ENCODE results near the gene CPVL.

DNA sequence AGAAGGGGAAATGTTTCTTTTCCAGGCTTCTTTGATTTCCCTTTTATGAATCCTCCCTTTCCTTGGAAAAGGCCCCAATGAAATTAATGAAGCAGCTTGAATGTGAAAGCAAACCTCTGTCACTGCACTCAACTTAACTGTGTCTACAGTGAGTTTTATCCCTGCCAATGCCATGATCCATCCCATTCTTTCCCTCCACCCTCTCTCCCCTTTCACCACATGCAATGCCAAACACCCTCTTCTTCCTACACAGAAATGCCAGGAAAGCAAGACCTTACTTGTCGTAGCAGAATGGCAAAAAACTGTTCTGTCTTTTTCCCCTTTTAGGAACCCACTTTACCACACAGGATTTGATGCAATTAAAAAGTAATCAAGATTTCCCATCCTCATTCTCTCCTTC lies 140.9 kb downstream of the CPVL start:
- TF ChIP-seq, protein P1, sequence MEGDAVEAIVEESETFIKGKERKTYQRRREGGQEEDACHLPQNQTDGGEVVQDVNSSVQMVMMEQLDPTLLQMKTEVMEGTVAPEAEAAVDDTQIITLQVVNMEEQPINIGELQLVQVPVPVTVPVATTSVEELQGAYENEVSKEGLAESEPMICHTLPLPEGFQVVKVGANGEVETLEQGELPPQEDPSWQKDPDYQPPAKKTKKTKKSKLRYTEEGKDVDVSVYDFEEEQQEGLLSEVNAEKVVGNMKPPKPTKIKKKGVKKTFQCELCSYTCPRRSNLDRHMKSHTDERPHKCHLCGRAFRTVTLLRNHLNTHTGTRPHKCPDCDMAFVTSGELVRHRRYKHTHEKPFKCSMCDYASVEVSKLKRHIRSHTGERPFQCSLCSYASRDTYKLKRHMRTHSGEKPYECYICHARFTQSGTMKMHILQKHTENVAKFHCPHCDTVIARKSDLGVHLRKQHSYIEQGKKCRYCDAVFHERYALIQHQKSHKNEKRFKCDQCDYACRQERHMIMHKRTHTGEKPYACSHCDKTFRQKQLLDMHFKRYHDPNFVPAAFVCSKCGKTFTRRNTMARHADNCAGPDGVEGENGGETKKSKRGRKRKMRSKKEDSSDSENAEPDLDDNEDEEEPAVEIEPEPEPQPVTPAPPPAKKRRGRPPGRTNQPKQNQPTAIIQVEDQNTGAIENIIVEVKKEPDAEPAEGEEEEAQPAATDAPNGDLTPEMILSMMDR (IDR thresholded peaks at IDR 0.05 in 2 of 3, conservative IDR thresholded peaks at IDR 0.05 in 1 of 3; ENCODE audit: borderline replicate concordance in 1 of 3, insufficient read depth in 1 of 3, low read depth in 2 of 3, low read length in 2 of 3) = no peak
- no peak for TF ChIP-seq EZH2phosphoT487 (IDR thresholded peaks at IDR 0.05; ENCODE audit: borderline replicate concordance)
- no peak for TF ChIP-seq POLR2A (IDR thresholded peaks at IDR 0.05; ENCODE audit: borderline replicate concordance, extremely low read depth, insufficient read depth, insufficient read length)
- TF ChIP-seq EZH2 (IDR thresholded peaks at IDR 0.05) = no peak
- TF ChIP-seq ELF1 (IDR thresholded peaks at IDR 0.05; ENCODE audit: borderline replicate concordance, low read depth) = no peak
- TF ChIP-seq, protein P2, sequence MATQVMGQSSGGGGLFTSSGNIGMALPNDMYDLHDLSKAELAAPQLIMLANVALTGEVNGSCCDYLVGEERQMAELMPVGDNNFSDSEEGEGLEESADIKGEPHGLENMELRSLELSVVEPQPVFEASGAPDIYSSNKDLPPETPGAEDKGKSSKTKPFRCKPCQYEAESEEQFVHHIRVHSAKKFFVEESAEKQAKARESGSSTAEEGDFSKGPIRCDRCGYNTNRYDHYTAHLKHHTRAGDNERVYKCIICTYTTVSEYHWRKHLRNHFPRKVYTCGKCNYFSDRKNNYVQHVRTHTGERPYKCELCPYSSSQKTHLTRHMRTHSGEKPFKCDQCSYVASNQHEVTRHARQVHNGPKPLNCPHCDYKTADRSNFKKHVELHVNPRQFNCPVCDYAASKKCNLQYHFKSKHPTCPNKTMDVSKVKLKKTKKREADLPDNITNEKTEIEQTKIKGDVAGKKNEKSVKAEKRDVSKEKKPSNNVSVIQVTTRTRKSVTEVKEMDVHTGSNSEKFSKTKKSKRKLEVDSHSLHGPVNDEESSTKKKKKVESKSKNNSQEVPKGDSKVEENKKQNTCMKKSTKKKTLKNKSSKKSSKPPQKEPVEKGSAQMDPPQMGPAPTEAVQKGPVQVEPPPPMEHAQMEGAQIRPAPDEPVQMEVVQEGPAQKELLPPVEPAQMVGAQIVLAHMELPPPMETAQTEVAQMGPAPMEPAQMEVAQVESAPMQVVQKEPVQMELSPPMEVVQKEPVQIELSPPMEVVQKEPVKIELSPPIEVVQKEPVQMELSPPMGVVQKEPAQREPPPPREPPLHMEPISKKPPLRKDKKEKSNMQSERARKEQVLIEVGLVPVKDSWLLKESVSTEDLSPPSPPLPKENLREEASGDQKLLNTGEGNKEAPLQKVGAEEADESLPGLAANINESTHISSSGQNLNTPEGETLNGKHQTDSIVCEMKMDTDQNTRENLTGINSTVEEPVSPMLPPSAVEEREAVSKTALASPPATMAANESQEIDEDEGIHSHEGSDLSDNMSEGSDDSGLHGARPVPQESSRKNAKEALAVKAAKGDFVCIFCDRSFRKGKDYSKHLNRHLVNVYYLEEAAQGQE (IDR thresholded peaks at IDR 0.05; ENCODE audit: low read depth) = no peak
- TF ChIP-seq CEBPB (IDR thresholded peaks at IDR 0.05; ENCODE audit: low read depth) = no peak
- TF ChIP-seq, protein P3, sequence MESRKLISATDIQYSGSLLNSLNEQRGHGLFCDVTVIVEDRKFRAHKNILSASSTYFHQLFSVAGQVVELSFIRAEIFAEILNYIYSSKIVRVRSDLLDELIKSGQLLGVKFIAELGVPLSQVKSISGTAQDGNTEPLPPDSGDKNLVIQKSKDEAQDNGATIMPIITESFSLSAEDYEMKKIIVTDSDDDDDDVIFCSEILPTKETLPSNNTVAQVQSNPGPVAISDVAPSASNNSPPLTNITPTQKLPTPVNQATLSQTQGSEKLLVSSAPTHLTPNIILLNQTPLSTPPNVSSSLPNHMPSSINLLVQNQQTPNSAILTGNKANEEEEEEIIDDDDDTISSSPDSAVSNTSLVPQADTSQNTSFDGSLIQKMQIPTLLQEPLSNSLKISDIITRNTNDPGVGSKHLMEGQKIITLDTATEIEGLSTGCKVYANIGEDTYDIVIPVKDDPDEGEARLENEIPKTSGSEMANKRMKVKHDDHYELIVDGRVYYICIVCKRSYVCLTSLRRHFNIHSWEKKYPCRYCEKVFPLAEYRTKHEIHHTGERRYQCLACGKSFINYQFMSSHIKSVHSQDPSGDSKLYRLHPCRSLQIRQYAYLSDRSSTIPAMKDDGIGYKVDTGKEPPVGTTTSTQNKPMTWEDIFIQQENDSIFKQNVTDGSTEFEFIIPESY (IDR thresholded peaks at IDR 0.05; ENCODE audit: extremely low read depth, insufficient replicate concordance, low read length) = no peak
- no peak for TF ChIP-seq SP1 (IDR thresholded peaks at IDR 0.05; ENCODE audit: low read depth)
- no peak for TF ChIP-seq ZNF274 (IDR thresholded peaks at IDR 0.05; ENCODE audit: low read depth, low read length)
- TF ChIP-seq SRF (IDR thresholded peaks at IDR 0.05; ENCODE audit: low read depth) = no peak
- TF ChIP-seq POLR2AphosphoS5 (IDR thresholded peaks at IDR 0.05; ENCODE audit: low read depth, low read length) = no peak
- TF ChIP-seq JUND (IDR thresholded peaks at IDR 0.05) = no peak
